H9 (cell line): ENCODE measurements around the gene MRPL14. TPM values are rescaled to one million over a fixed set of nuclear protein-coding genes. Genes with fewer than 3 reads are reported as not detected.

Experiments used
- DNase-seq: peaks from one replicate; pipeline ENCODE4 v3.0.0-alpha.2; 2017
- H2AFZ ChIP-seq: one replicate; pipeline ENCODE4 v1.6.1; 2013; ENCODE audit warnings: mild to moderate bottlenecking, low read length, control low read depth, moderate library complexity
- H2AK5ac ChIP-seq: 2 replicates; pipeline ENCODE4 v1.6.1; 2013; ENCODE audit warnings: low read length, control low read depth, mixed read lengths; ENCODE audit not compliant: insufficient read length
- H2BK120ac ChIP-seq: one replicate; pipeline ENCODE4 v1.6.1; 2013; ENCODE audit warnings: low read depth, mild to moderate bottlenecking, low read length, control low read depth, inconsistent platforms; ENCODE audit not compliant: poor library complexity, severe bottlenecking
- H2BK12ac ChIP-seq: 2 replicates; pipeline ENCODE4 v1.6.1; 2013; ENCODE audit warnings: low read length, control low read depth, mixed read lengths, low read depth; ENCODE audit not compliant: insufficient read length
- H2BK15ac ChIP-seq: 2 replicates; pipeline ENCODE4 v1.6.1; 2013; ENCODE audit warnings: low read depth, low read length, control low read depth
- H2BK20ac ChIP-seq: one replicate; pipeline ENCODE4 v1.6.1; 2013; ENCODE audit warnings: low read depth, mild to moderate bottlenecking, low read length, control low read depth, inconsistent platforms; ENCODE audit not compliant: poor library complexity, severe bottlenecking
- H2BK5ac ChIP-seq: 2 replicates; pipeline ENCODE4 v1.6.1; 2013; ENCODE audit warnings: low read length, control low read depth, mixed read lengths; ENCODE audit not compliant: insufficient read length
- H3K14ac ChIP-seq: 2 replicates; pipeline ENCODE4 v1.6.1; 2013; ENCODE audit warnings: low read length, control low read depth; ENCODE audit not compliant: insufficient read depth
- H3K18ac ChIP-seq: 2 replicates; pipeline ENCODE4 v1.6.1; 2013; ENCODE audit warnings: low read depth, mild to moderate bottlenecking, mixed read lengths, low read length, control low read depth; ENCODE audit not compliant: insufficient read length
- H3K23ac ChIP-seq: 2 replicates; pipeline ENCODE4 v1.6.1; 2013; ENCODE audit warnings: low read length, control low read depth, mixed read lengths, low read depth; ENCODE audit not compliant: insufficient read length
- H3K23me2 ChIP-seq: 2 replicates; pipeline ENCODE4 v1.6.1; 2013; ENCODE audit warnings: low read depth, mild to moderate bottlenecking, mixed read lengths, low read length, control low read depth; ENCODE audit not compliant: insufficient read length, poor library complexity, severe bottlenecking
- H3K27ac ChIP-seq: 2 replicates; pipeline ENCODE4 v1.5.1; 2013; ENCODE audit warnings: low read length, control low read depth, mixed read lengths, low read depth; ENCODE audit not compliant: insufficient read length
- H3K27me3 ChIP-seq: 2 replicates; pipeline ENCODE4 v1.6.1; 2013; ENCODE audit warnings: low read length, control low read depth, inconsistent platforms; ENCODE audit not compliant: insufficient read depth
- H3K4ac ChIP-seq: 2 replicates; pipeline ENCODE4 v1.6.1; 2013; ENCODE audit warnings: low read depth, mild to moderate bottlenecking, control low read depth, inconsistent platforms, low read length, moderate library complexity
- H3K4me1 ChIP-seq: 2 replicates; pipeline ENCODE4 v1.6.1; 2013; ENCODE audit warnings: low read length, control low read depth, inconsistent platforms; ENCODE audit not compliant: insufficient read depth
- H3K4me2 ChIP-seq: 2 replicates; pipeline ENCODE4 v1.6.1; 2013; ENCODE audit warnings: low read length, control low read depth, mixed read lengths; ENCODE audit not compliant: insufficient read length, insufficient read depth
- H3K56ac ChIP-seq: 2 replicates; pipeline ENCODE4 v1.6.1; 2013; ENCODE audit warnings: low read depth, mild to moderate bottlenecking, mixed read lengths, low read length, control low read depth; ENCODE audit not compliant: insufficient read length
- H3K79me1 ChIP-seq: 2 replicates; pipeline ENCODE4 v1.6.1; 2013; ENCODE audit warnings: low read depth, mild to moderate bottlenecking, moderate library complexity, low read length, control low read depth, inconsistent platforms; ENCODE audit not compliant: insufficient read depth, poor library complexity, severe bottlenecking
- H3K79me2 ChIP-seq: 2 replicates; pipeline ENCODE4 v1.6.1; 2013; ENCODE audit warnings: low read length, control low read depth, inconsistent platforms; ENCODE audit not compliant: insufficient read depth
- H3K9ac ChIP-seq: 2 replicates; pipeline ENCODE4 v1.6.1; 2013; ENCODE audit warnings: low read length, control low read depth, mixed read lengths; ENCODE audit not compliant: insufficient read length; ENCODE audit errors: extremely low read depth
- H3K9me3 ChIP-seq: one replicate; pipeline ENCODE4 v1.6.1; 2013; ENCODE audit warnings: low read depth, low read length, inconsistent platforms; ENCODE audit not compliant: control insufficient read depth
- H3T11ph ChIP-seq: one replicate; pipeline ENCODE4 v1.6.1; 2013; ENCODE audit warnings: mild to moderate bottlenecking, low read length, control low read depth, inconsistent platforms
- H4K20me1 ChIP-seq: one replicate; pipeline ENCODE4 v1.6.1; 2013; ENCODE audit not compliant: control insufficient read depth, insufficient read length, insufficient read depth
- H4K5ac ChIP-seq: 2 replicates; pipeline ENCODE4 v1.6.1; 2013; ENCODE audit warnings: low read depth, mild to moderate bottlenecking, mixed read lengths, low read length, control low read depth; ENCODE audit not compliant: insufficient read length
- H4K8ac ChIP-seq: replicated peaks from 2 replicates; pipeline ENCODE4 v1.6.1; 2013; ENCODE audit warnings: low read length, control low read depth, mixed read lengths, low read depth; ENCODE audit not compliant: insufficient read length
- H4K91ac ChIP-seq: 2 replicates; pipeline ENCODE4 v1.6.1; 2013; ENCODE audit warnings: low read depth, mild to moderate bottlenecking, moderate library complexity, mixed read lengths, low read length, control low read depth; ENCODE audit not compliant: insufficient read length
- H3K27ac Mint-ChIP-seq, 3 experiments: 2 replicates in 2 of 3; 3 replicates in 1 of 3; pipeline ENCODE4 v1.8.0; 2020 to 2021; ENCODE audit warnings: mixed read lengths in 3 of 3, mild to moderate bottlenecking in 1 of 3, moderate library complexity in 1 of 3
- H3K27me3 Mint-ChIP-seq: 2 replicates; pipeline ENCODE4 v1.8.0; 2021; ENCODE audit warnings: low read depth, mild to moderate bottlenecking, moderate library complexity, mixed read lengths
- H3K36me3 Mint-ChIP-seq, 3 experiments: 2 replicates in 2 of 3; 3 replicates in 1 of 3; pipeline ENCODE4 v1.8.0; 2020 to 2021; ENCODE audit warnings: low read depth in 3 of 3, mixed read lengths in 3 of 3; ENCODE audit not compliant: insufficient read depth in 1 of 3
- H3K4me1 Mint-ChIP-seq, 2 experiments: 2 replicates each; pipeline ENCODE4 v1.8.0; 2020; ENCODE audit warnings: mixed read lengths in 2 of 2
- H3K4me3 Mint-ChIP-seq, 2 experiments: 2 replicates in 1 of 2; 3 replicates in 1 of 2; pipeline ENCODE4 v1.8.0; 2020 to 2021; ENCODE audit warnings: mild to moderate bottlenecking in 2 of 2, mixed read lengths in 2 of 2, moderate library complexity in 1 of 2
- H3K9me3 Mint-ChIP-seq, 2 experiments: 2 replicates in 1 of 2; 3 replicates in 1 of 2; pipeline ENCODE4 v1.8.0; 2020; ENCODE audit warnings: mild to moderate bottlenecking in 2 of 2, mixed read lengths in 2 of 2, moderate library complexity in 1 of 2
- WGBS: extraction: QIAGEN DNeasy Blood & Tissue Kit; methylation state at CpG from one replicate; pipeline ENCODE4 v1.1.7; 2013; ENCODE audit warnings: missing lambda C conversion rate, low lambda C conversion rate, mixed read lengths; ENCODE audit not compliant: insufficient read length; ENCODE audit errors: extremely low coverage; 5-methylcytosine and 5-hydroxymethylcytosine counted together
- total RNA-seq: library from RNA; stranded (reverse); gene quantifications from 2 replicates; pipeline ENCODE4 v1.2.1, GENCODE V29; 2021
- TF ChIP-seq, protein P1 (sequence below): fragments of 200-600 bp; sonication (generic); conservative IDR thresholded peaks from 3 replicates; pipeline ENCODE4 v1.8.0; 2021; ENCODE audit warnings: antibody characterized with exemption, mild to moderate bottlenecking

MRPL14 gene
- total RNA-seq, 1 experiment from 2014 or later, result 80.1 TPM

- no peak overlapping the region for H3K27ac Mint-ChIP-seq
- Histone ChIP-seq H3K27me3 (no peaks in the 10 kb centered on the region), H3K4me1 (no peaks in the 10 kb centered on the region), H4K8ac (no peak overlapping the region), H3K79me2 (no peaks in the 10 kb centered on the region), H3K9ac (no peak overlapping the region), H3K79me1 (no peaks in the 10 kb centered on the region), H3K14ac (no peak overlapping the region), H2AFZ (no peak overlapping the region), H2BK15ac (no peak overlapping the region), H3K18ac (no peak overlapping the region), H2BK120ac (no peak overlapping the region), H4K20me1 (no peaks in the 10 kb centered on the region), H3K9me3 (no peaks in the 10 kb centered on the region), H2BK5ac (no peak overlapping the region), H2BK20ac (no peak overlapping the region), H3K23me2 (no peaks in the 10 kb centered on the region), H3K56ac (no peak overlapping the region), H3T11ph (no peak overlapping the region), H2BK12ac (no peak overlapping the region), H3K4me2 (no peak overlapping the region), H2AK5ac (no peak overlapping the region), H4K5ac (no peak overlapping the region), H3K23ac (no peak overlapping the region), H3K27ac (no peak overlapping the region), H3K4ac (no peak overlapping the region), H4K91ac (no peak overlapping the region)
- no CpG with 5 or more reads among the region's 6 CpGs for WGBS
- no peak overlapping the region for H3K4me3 Mint-ChIP-seq
- H3K36me3 Mint-ChIP-seq, result peaks cover 6 to 25% (median 9%) of the 10 kb centered on the region in 3 experiments; a peak in 6 of 7 replicates
- H3K4me1 Mint-ChIP-seq, result peaks cover 0 to 5% of the 10 kb centered on the region in 2 experiments; a peak in 2 of 4 replicates
- no peaks in the 10 kb centered on the region; a peak in 1 of 5 replicates for H3K9me3 Mint-ChIP-seq
- H3K27me3 Mint-ChIP-seq, result no peaks in the 10 kb centered on the region
- no peak for DNase-seq
- TF ChIP-seq, protein P1, sequence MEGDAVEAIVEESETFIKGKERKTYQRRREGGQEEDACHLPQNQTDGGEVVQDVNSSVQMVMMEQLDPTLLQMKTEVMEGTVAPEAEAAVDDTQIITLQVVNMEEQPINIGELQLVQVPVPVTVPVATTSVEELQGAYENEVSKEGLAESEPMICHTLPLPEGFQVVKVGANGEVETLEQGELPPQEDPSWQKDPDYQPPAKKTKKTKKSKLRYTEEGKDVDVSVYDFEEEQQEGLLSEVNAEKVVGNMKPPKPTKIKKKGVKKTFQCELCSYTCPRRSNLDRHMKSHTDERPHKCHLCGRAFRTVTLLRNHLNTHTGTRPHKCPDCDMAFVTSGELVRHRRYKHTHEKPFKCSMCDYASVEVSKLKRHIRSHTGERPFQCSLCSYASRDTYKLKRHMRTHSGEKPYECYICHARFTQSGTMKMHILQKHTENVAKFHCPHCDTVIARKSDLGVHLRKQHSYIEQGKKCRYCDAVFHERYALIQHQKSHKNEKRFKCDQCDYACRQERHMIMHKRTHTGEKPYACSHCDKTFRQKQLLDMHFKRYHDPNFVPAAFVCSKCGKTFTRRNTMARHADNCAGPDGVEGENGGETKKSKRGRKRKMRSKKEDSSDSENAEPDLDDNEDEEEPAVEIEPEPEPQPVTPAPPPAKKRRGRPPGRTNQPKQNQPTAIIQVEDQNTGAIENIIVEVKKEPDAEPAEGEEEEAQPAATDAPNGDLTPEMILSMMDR, result no peak
Measured at GRCh38 chr6:44093750-44094402, 33.4 kb downstream of the MRPL14 start.
